Liver (tissue), 9 donors: ENCODE measurements around the gene TRIM8. TPM values are rescaled to one million over a fixed set of nuclear protein-coding genes. Genes with fewer than 3 reads are reported as not detected.
"Not testable (repeated sequence)": the region's sequence is repeated elsewhere in the genome, so short reads cannot be mapped to it uniquely, and the experiment has no call there.

Source experiments
- DNase-seq: peaks from one replicate; pipeline ENCODE4 v3.0.0-alpha.2; 2017; ENCODE audit warnings: low spot score
- H3K27ac ChIP-seq, 2 donors: one replicate each; pipeline ENCODE4 v1.7.0; 2013; ENCODE audit warnings: inconsistent platforms in 2 of 2, low read length in 2 of 2, control low read depth in 1 of 2, low read depth in 1 of 2, mild to moderate bottlenecking in 1 of 2
- H3K27me3 ChIP-seq, 4 donors: one replicate each; pipeline versions ENCODE4 v1.6.1 to v1.7.0; 2013; ENCODE audit warnings: low read length in 3 of 4, inconsistent platforms in 1 of 4, mild to moderate bottlenecking in 1 of 4, moderate library complexity in 1 of 4; ENCODE audit not compliant: control insufficient read depth in 4 of 4, insufficient read depth in 4 of 4
- H3K36me3 ChIP-seq, 4 donors: one replicate each; pipeline versions ENCODE4 v1.6.1 to v1.7.0; 2013; ENCODE audit warnings: low read length in 3 of 4, mild to moderate bottlenecking in 3 of 4, low read depth in 1 of 4, moderate library complexity in 1 of 4; ENCODE audit not compliant: control insufficient read depth in 4 of 4, insufficient read depth in 3 of 4
- H3K4me1 ChIP-seq, 4 donors: one replicate each; pipeline versions ENCODE4 v1.6.1 to v1.7.0; 2013; ENCODE audit warnings: low read length in 3 of 4, mild to moderate bottlenecking in 3 of 4, moderate library complexity in 1 of 4; ENCODE audit not compliant: control insufficient read depth in 4 of 4, insufficient read depth in 4 of 4
- H3K4me3 ChIP-seq, 3 donors: one replicate each; pipeline versions ENCODE4 v1.6.1 to v1.7.0; 2013; ENCODE audit warnings: low read length in 3 of 3, control low read depth in 1 of 3, low read depth in 1 of 3, mild to moderate bottlenecking in 1 of 3
- H3K9ac ChIP-seq, 2 donors: one replicate each; pipeline ENCODE4 v1.7.0; 2013; ENCODE audit warnings: low read length in 2 of 2, mild to moderate bottlenecking in 2 of 2, moderate library complexity in 2 of 2, control low read depth in 1 of 2, low read depth in 1 of 2
- H3K9me3 ChIP-seq, 4 donors: one replicate each; pipeline versions ENCODE4 v1.6.1 to v1.7.0; 2013; ENCODE audit warnings: low read length in 3 of 4; ENCODE audit not compliant: control insufficient read depth in 4 of 4
- CTCF ChIP-seq: fragments of 150-350 bp; IDR thresholded peaks from 2 replicates; pipeline ENCODE4 v1.5.1; 2017; ENCODE audit warnings: improper control_type of control experiment, low read depth, low read length; ENCODE audit not compliant: missing input control
- EGR1 ChIP-seq, 2 donors: IDR thresholded peaks; 2 replicates each; pipeline ENCODE4 v1.6.1; 2016 to 2018; ENCODE audit warnings: antibody characterized with exemption in 2 of 2, low read depth in 2 of 2
- FOXA1 ChIP-seq: IDR thresholded peaks from 2 replicates; pipeline ENCODE4 v1.6.1; 2016; ENCODE audit warnings: antibody characterized with exemption
- FOXA2 ChIP-seq: IDR thresholded peaks from 2 replicates; pipeline ENCODE4 v1.6.1; 2016; ENCODE audit warnings: antibody characterized with exemption
- GABPA ChIP-seq, 2 donors: IDR thresholded peaks in 1 of 2; conservative IDR thresholded peaks in 1 of 2; 2 replicates each; pipeline ENCODE4 v1.6.1; 2016; ENCODE audit warnings: antibody characterized with exemption in 2 of 2, mild to moderate bottlenecking in 1 of 2, moderate library complexity in 1 of 2
- HNF4A ChIP-seq, 2 donors: conservative IDR thresholded peaks; 2 replicates each; pipeline ENCODE4 v1.6.1; 2016; ENCODE audit warnings: antibody characterized with exemption in 2 of 2, mild to moderate bottlenecking in 2 of 2
- HNF4G ChIP-seq: IDR thresholded peaks from 2 replicates; pipeline ENCODE4 v1.6.1; 2016; ENCODE audit warnings: antibody characterized with exemption
- JUND ChIP-seq, 2 donors: IDR thresholded peaks; 2 replicates each; pipeline ENCODE4 v1.6.1; 2016; ENCODE audit warnings: antibody characterized with exemption in 2 of 2
- MAX ChIP-seq: IDR thresholded peaks from 2 replicates; pipeline ENCODE4 v1.6.1; 2016; ENCODE audit warnings: antibody characterized with exemption
- NR2F2 ChIP-seq: IDR thresholded peaks from 2 replicates; pipeline ENCODE4 v1.6.1; 2016; ENCODE audit warnings: antibody characterized with exemption
- RAD21 ChIP-seq, 2 donors: IDR thresholded peaks; 2 replicates each; pipeline ENCODE4 v1.6.1; 2016; ENCODE audit warnings: antibody characterized with exemption in 2 of 2, mild to moderate bottlenecking in 2 of 2
- RXRA ChIP-seq, 2 donors: IDR thresholded peaks; 2 replicates each; pipeline ENCODE4 v1.6.1; 2017 to 2018; ENCODE audit warnings: antibody characterized with exemption in 2 of 2, mild to moderate bottlenecking in 1 of 2
- SP1 ChIP-seq: IDR thresholded peaks from 2 replicates; pipeline ENCODE4 v1.6.1; 2018; ENCODE audit warnings: antibody characterized with exemption, mild to moderate bottlenecking
- TAF1 ChIP-seq: conservative IDR thresholded peaks from 2 replicates; pipeline ENCODE4 v1.6.1; 2016; ENCODE audit warnings: antibody characterized with exemption, mild to moderate bottlenecking
- YY1 ChIP-seq: IDR thresholded peaks from 2 replicates; pipeline ENCODE4 v1.6.1; 2016; ENCODE audit warnings: antibody characterized with exemption, mild to moderate bottlenecking
- WGBS: extraction: QIAGEN DNeasy Blood & Tissue Kit; methylation state at CpG from one replicate; pipeline ENCODE4 v1.1.7; 2013; 5-methylcytosine and 5-hydroxymethylcytosine counted together
- polyA plus RNA-seq, 2 donors: library from polyadenylated mRNA; stranded (reverse) in 1 of 2; unstranded in 1 of 2; fragments of 200-250 nt in 1 of 2; fragments of >200 nt in 1 of 2; fragmentation: Nextera tagmentation in 1 of 2; extraction: Ambion mirVana in 1 of 2; gene quantifications; one replicate each; pipeline versions ENCODE4 v1.2.1 to v1.2.3, GENCODE V29; 2013 to 2015
- total RNA-seq, 2 donors: library from RNA; depleted of rRNA; stranded (reverse); fragments of >200 nt; gene quantifications; one replicate each; pipeline ENCODE4 v1.2.3, GENCODE V29; 2014
- donor health status: healthy.
- donor health status: healthy.
- donor health status: healthy.
- donor health status: healthy.
- donor health status: healthy.

The TRIM8 gene
- total and polyA plus RNA-seq, 4 donors, result 15.8 to 45.3 (median 30.6) TPM

GRCh38 chr10:102683736-102684135, 39.5 kb downstream of the TRIM8 start (continued):
- no peak for TF ChIP-seq SP1
- TF ChIP-seq HNF4G, result no peak
- TF ChIP-seq MAX, result no peak
- TF ChIP-seq EGR1 (IDR thresholded peaks at IDR 0.05; ENCODE audit: low read depth in 2 of 2), result no peak
- no peak for TF ChIP-seq NR2F2
- no peak for TF ChIP-seq HNF4A (conservative IDR thresholded peaks at IDR 0.05)
- no peak for TF ChIP-seq RAD21 (IDR thresholded peaks at IDR 0.05)
- no peak for TF ChIP-seq YY1
- TF ChIP-seq FOXA1, result no peak
- no peak for TF ChIP-seq FOXA2
- no peak for TF ChIP-seq GABPA (IDR thresholded peaks at IDR 0.05 in 1 of 2, conservative IDR thresholded peaks at IDR 0.05 in 1 of 2)
- no peak for TF ChIP-seq TAF1
- no peak for TF ChIP-seq JUND (IDR thresholded peaks at IDR 0.05)

DNA sequence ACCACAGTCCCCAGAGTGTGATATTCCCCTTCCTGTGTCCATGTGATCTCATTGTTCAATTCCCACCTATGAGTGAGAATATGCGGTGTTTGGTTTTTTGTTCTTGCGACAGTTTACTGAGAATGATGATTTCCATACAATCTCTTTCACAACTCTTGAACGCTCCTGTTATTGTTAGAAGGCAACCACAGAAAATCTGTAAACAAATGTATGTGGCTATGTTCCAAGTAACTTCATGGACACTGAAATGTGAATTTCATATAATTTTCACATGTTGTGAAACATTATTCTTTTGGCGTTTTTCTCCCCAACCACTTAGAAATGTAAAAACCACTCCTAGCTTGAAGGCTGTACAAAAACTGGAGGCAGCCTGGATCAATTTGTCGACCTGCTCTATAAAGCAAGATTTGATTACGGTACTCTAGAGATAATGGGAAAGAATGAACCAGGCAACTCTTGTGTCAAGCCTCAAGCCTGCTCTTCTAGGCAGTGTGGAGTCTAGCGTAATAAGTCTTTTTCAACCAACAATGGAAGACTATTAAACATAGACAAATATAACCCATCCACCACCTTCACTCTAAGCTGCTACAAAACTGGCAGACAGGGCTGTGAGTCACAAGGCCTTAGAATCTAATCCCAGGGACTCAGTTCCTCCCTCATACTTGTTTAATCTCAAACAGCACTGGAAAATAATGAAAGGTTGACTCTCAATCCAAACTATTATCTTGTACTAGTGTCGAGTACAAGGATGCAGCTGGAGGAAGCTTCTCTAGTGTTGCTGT, 47.2 kb downstream of the TRIM8 start:
- Histone ChIP-seq H3K9ac (no peak overlapping the region), H3K4me1 (no peaks in the 10 kb centered on the region), H3K9me3 (no peaks in the 10 kb centered on the region), H3K27ac (no peak overlapping the region), H3K4me3 (no peak overlapping the region), H3K27me3 (no peaks in the 10 kb centered on the region), H3K36me3 (peaks cover 0 to under 1% (median 0%) of the 10 kb centered on the region in 4 donors)
- WGBS, result 91% methylated on average over 8 of the region's 8 CpGs
- no peak for TF ChIP-seq GABPA (IDR thresholded peaks at IDR 0.05 in 1 of 2, conservative IDR thresholded peaks at IDR 0.05 in 1 of 2)
- TF ChIP-seq HNF4A (conservative IDR thresholded peaks at IDR 0.05), result no peak
- no peak for TF ChIP-seq YY1
- no peak for TF ChIP-seq TAF1
- TF ChIP-seq FOXA2, result no peak
- no peak for TF ChIP-seq RAD21 (IDR thresholded peaks at IDR 0.05)
- no peak for TF ChIP-seq MAX
- TF ChIP-seq FOXA1, result no peak
- TF ChIP-seq JUND (IDR thresholded peaks at IDR 0.05), result no peak
- no peak for TF ChIP-seq RXRA (IDR thresholded peaks at IDR 0.05)
- no peak for DNase-seq

DNA sequence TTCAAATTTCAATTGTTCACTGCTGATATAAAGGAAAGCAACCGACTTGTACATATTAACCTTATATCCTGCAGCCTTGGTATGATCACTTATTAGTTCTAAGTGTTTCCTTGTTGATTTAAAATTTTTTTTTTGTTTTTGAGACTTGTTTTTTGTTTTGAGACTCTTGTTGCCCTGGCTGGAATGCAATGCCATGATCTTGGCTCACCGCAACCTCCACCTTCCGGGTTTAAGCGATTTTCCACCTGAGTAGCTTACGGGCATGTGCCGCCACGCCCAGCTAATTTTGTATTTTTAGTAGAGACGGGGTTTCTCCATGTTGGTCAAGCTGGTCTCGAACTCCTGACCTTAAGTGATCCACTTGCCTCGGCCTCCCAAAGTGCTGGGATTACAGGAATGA, 51.1 kb downstream of the TRIM8 start:
- not testable (repeated sequence) for H3K27me3 ChIP-seq, DNase-seq, H3K4me3 ChIP-seq, H3K9me3 ChIP-seq, H3K9ac ChIP-seq, H3K27ac ChIP-seq, H3K4me1 ChIP-seq, H3K36me3 ChIP-seq
- 99% methylated on average over 10 of the region's 10 CpGs for WGBS

DNA sequence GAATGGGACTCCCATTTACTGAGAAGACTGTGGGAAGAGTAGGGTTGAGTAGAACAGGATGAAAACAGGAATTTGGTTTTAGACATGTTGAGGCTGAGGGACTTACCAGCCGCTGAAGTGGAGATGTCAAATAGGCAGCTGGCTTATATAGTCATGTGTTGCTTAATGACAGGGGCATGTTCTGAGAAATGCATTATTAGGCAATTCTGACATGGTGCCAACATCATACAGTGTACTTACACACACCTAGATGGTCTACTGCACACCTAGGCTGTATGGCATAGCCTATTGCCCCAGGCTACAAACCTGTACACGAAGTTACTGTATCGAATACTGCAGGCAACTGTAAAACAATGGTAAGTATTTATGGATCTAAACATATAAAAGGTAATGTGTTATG, 52.5 kb downstream of the TRIM8 start:
- Histone ChIP-seq H3K27ac (no peak overlapping the region), H3K36me3 (peaks cover 1 to 9% (median 5%) of the 10 kb centered on the region in 4 donors), H3K4me1 (no peaks in the 10 kb centered on the region), H3K9me3 (no peaks in the 10 kb centered on the region), H3K27me3 (no peaks in the 10 kb centered on the region), H3K9ac (no peak overlapping the region), H3K4me3 (no peak overlapping the region)
- 91% methylated on average over 3 of the region's 3 CpGs for WGBS
- no peak for DNase-seq
- TF ChIP-seq JUND (IDR thresholded peaks at IDR 0.05) (no peak), CTCF (no peak), RAD21 (IDR thresholded peaks at IDR 0.05) (no peak), GABPA (IDR thresholded peaks at IDR 0.05 in 1 of 2, conservative IDR thresholded peaks at IDR 0.05 in 1 of 2) (no peak), NR2F2 (no peak)
